GM19351 (cell line): ENCODE measurements around the gene RAB22A.
A peak's percentile ranks its signal among the peaks of the same experiment; 100 is the strongest.

Experiments used
- ATAC-seq: cut with Tn5 transposase; IDR thresholded peaks from one replicate; pipeline ENCODE4 v1.9.1; 2021; ENCODE audit warnings: mild to moderate bottlenecking, moderate library complexity; ENCODE audit not compliant: unreplicated experiment

The RAB22A gene, protein sequence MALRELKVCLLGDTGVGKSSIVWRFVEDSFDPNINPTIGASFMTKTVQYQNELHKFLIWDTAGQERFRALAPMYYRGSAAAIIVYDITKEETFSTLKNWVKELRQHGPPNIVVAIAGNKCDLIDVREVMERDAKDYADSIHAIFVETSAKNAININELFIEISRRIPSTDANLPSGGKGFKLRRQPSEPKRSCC

GRCh38 chr20:58309591-58310290, at the start of gene RAB22A:
TSS of gene RAB22A (plus strand) at chr20:58309715. CDS start at chr20:58309977, 262 bp downstream.
- peak; percentile 77 for ATAC-seq

DNA sequence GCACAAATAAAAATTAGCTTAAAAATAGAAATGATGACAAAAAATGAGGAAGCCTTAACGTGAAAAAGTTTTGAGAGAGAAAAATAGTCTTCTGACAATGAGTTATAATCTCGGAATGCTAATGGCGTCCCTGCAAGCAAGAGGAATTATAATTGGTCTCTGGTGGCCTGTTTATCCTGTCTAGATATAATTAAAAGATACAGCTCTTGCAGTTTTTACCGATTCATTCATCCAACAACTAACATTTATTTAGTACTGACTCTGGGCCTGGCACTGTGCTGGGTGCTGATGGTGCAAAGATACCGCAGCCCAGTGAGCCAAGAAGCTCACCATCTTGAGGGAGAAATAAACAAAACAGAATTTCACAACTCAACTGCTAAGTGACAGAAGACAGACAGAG, 49.5 kb upstream of the RAB22A start:
- no peak for ATAC-seq

DNA sequence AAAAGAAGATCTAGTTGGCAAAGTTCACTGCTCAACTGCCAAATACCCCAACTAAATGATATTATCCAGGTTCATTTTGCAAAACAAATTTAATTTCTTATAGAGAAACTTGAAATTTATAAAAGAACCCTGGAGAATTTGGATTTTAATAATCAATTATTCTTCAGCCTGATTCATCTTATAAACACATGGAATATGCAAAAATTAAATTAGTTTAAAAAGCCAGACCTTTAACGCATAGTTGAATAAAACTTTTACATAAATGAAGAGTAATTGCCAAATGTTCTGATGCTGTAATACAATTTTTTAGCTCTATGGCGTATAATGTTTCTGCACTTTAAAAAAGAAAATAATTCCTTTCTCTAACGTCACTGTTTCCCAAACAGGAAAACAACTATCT, 47.9 kb upstream of the RAB22A start:
- no peak for ATAC-seq

DNA sequence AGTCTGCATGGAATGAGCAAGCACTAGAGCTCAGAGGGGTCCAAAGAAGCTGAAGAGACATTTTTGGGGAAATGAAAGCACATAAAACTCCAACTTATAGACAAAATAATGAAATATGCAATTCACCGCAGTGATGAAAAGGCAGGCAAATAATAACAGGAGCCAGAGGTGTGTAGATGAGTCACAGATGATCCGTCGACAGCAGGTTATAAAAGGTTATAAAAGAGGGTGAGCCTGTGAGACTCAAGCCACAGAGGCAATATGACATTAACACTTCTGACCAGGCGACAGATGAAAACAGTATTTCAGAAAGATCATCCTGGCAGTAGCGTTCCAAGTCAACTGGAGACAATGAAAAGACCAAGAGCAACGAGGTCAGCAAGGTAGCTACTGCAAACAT, 45.2 kb upstream of the RAB22A start:
- ATAC-seq, result no peak

DNA sequence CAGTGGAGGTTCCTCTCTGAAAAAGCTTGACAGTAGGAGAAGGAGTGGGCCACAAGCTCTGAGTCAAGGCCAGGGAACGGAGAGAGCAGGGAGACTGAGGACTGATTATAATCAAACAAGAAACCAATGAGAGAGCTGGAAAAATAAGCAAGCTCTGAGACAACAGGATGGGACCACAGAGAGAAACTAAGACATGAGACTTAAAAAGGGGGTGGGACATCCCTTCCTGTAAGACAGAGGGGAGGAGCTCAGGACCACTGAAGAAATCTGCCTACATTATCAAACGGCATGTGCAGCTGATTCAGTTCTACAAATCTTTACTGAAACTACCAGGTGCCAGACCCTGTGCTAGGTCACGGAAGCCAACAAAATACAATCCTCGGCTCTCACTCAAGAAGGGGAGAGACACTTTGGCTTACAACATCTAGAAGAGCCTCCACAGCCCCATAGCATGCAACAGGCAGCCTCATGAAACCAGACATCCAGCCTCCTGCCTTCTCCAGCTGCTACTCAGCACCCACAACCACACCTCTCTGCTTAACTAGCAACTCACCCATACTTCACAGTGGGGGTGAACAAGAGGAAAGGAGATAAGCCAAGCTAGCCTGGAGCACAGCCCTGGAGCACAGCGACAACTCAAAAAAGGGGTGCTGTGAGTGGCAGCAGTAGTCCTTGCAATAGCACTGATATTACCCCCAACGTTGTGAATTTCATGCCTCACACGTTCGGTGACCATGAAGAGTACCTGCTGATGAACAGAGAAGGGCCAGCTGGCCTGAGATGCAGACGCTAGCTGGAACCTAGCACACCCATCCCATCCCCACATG, 41.9 kb upstream of the RAB22A start:
- no peak for ATAC-seq

DNA sequence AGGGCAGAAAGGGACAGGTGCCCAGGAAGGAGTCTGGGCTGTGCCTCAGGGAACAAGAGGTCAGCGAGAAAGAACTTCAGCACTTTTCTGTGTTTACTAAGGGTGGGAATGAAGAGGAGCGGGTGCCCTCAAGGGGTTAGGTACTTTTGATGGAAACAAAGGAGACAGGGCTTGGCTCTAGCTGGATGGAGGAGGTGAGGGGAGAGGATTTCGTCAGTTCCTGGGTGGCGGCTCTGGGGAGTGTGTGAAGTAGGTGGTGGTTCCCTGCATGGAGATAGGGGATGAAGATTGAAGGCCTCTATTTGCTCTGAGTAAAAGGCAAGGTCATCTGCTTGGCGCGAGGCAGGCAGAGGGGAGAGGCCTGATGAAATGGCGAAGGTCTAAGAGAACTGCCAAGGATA, 41.1 kb upstream of the RAB22A start:
- ATAC-seq, result no peak

DNA sequence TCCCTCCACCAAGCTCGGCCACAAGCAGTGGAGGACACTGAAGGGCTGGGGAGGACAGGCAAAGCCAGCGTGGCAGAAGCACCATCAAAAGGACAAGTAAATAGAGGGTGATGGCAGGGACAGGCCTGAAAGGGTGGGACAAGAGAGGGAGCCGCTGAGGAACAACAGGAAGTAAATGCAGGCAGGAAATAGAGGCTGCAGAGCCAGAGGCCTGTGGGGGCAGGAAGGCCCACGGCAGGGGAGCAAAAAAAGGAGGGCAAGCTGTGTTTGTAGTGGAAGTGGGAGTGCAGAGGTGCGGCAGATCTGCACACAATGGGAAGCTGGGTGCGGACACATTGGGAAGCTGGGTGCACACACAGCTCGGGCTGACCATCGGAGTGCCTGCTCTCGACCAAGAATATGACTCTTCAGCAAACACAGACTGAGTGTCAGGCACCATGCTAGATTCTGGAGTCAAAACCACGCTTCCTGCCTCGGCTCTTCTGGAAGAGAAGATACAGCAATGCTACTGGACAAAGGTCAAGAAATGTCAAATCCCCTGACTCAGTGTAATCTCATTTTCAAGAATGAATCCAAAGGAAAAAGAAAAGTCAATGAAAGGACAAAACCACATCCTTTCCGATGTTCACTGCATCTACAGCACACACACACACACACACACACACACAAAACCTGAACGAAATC, 40.4 kb upstream of the RAB22A start:
- ATAC-seq, result no peak

- no peak for ATAC-seq
Observed at GRCh38 chr20:58271606-58272351, 37.7 kb upstream of the RAB22A start.

DNA sequence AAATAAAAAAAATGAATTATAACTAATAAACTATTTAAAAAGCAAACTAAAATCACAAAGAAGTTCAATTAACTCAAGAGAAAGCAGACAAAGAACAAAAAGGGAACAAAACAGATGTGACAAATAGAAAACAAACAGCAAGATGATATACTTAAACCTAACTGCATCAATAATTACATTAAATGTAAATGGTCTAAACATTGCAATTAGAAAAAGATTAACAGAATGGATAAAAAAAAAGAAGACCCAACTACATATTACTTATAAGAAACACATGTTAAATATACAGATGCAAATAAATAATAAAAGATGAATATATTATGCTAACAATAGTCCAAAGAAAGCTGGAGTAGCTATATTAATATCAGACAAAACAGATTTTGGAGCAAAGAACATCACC, 35.1 kb upstream of the RAB22A start:
- no peak for ATAC-seq

DNA sequence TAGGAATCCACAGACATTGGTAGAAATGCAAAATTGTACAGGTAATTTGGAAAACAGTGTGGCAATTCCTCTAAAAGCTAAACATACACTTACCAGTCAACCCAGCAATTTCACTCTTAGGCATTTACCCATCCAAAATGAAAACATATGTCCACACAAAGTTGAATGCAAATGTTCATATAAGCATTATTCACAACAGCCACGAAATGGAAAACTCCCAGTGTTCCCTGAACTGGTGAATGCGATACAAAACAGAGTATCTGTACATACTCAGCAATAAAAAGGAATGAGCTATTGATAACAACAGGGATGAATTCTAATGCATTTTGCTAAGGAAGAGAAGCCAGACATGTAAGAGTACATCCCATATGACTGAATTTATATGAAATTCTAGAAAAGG, 32.4 kb upstream of the RAB22A start:
- ATAC-seq, result no peak

DNA sequence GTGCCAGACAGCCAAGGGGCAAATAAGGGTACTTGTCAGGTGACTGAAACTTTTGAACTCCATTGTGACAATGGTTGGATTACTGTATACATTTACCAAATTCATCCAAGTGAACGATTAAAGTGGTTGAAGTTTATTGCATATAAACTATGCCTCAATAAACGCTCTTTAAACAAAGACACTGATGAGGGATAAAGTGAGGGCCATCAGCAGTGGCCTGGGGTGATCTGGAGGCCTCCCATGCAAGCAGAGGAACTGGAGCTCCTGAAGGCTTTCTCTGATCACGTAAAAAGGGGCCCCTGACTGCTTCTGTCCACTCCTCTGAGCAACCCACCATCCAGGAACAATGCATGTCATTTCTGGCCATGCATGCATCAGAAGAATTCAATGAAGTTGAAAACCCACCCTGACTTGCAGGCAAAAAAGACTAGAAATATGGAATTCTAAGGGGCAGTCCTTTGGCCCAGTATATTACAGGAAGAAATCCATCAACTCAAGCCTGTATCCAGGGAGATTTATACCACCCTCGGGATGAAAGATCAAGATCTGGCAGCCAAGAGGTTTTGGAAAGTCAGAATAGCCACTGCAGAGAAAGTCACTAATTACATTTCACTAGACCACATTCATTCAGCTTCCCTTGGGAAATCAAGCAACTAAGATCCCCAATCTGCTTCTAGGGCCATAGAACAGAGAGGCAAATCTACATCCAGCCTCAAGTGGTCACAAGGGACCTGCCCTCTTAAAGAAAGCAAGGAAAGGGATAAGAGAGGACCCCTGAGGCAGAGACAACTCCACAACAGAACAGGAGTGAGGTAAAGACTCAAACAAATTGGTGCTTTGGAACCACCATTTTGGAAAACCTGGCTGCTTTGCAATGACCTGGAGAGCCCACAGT, 31.7 kb upstream of the RAB22A start:
- no peak for ATAC-seq

DNA sequence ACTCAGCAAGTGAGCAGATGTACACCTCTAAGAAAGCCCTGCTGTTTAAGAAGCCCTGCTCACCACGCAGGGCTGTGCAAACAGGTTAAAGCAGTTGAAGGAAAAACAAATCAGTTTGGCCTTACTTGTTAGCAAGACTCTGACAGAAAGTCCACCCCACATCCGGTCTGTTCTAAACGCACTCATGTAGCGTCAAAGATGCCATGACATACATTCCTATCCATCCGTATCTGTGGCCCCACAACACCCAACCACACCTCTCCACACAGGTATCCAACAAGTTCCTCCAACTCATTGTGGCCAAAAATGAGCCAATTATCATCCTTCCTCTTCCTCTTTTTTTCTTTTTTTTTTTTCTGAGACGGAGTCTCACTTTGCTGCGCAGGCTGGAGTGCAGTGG, 22.8 kb upstream of the RAB22A start:
- no peak for ATAC-seq

GRCh38 chr20:58287638-58288037, 21.9 kb upstream of the RAB22A start:
- no peak for ATAC-seq

- ATAC-seq, result no peak
Observed at GRCh38 chr20:58289143-58289542, 20.4 kb upstream of the RAB22A start.

GRCh38 chr20:58293453-58293852, 16.1 kb upstream of the RAB22A start:
- ATAC-seq, result no peak

- no peak for ATAC-seq
Observed at GRCh38 chr20:58294497-58295455, 14.7 kb upstream of the RAB22A start.

DNA sequence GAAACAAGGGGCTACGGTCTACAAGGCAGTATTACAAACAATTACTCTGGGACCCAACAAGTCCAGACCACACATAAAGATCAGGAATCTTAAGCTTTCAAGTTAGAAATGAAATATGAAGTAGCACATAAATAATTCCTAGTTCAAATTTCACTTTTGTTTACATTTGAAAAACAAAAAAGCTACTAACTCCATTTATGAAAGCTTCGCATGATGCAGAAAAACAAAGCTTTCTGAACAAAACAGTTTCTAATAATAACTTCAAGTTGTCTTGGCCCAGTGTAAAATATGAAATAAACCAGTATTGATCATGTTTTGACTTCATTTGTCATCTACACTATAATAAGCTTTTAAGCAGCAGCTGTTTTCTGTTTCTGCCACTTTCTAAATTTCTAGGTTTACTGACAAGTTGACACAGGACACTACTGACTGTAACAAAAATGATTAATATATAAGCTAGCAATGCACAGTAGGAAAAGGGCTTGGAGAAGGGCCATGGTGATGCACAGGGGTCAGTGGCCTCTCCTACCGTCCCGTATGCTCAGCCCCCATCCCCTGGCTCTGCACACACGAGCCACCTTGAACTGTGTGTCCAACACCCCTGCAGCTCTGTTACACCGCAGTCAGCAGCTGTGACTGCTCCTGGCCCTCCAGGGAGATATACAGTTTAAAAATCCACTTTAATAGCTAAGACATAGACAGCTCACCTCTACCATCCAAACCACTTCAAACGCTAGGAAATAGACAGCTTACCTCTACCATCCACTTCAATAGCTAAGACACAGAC, 13.3 kb upstream of the RAB22A start:
- no peak for ATAC-seq

GRCh38 chr20:58297394-58297793, 12.1 kb upstream of the RAB22A start:
- ATAC-seq, result no peak
